DOHH2 (cell line): ENCODE measurements around the gene JAK1.

Experiments
- EZH2phosphoT487 ChIP-seq: fragments of 200-600 bp; sonication (generic); IDR thresholded peaks from 2 replicates; pipeline ENCODE4 v1.6.1; 2017; ENCODE audit warnings: borderline replicate concordance, mild to moderate bottlenecking, antibody characterized with exemption, low read length, moderate library complexity, mixed read lengths
- TF ChIP-seq, protein P1 (sequence below): fragments of 200-600 bp; sonication (generic); IDR thresholded peaks from one replicate; pipeline ENCODE4 v1.5.1; 2014; ENCODE audit warnings: antibody characterized with exemption, mild to moderate bottlenecking, low read depth, low read length; ENCODE audit not compliant: poor library complexity, severe bottlenecking

DNA sequence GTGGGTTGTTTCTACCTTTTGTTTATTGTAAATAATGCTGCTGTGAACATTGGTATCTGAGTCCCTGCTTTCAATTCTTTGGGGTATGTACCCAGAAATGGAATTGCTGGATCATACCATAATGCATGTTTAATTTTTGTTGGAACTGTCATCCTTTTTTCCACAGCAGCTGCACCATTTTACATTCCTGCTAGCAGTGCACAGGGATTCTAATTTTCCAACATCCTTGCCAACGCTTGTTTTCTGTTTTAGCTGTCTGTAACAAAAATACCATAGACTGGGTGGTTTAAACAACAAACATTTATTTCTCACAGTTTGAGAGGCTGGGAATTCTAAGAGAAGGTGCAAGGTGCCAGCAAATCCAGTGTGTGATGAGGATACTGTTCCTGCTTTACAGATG lies 156.3 kb downstream of the JAK1 start:
- TF ChIP-seq, protein P1, sequence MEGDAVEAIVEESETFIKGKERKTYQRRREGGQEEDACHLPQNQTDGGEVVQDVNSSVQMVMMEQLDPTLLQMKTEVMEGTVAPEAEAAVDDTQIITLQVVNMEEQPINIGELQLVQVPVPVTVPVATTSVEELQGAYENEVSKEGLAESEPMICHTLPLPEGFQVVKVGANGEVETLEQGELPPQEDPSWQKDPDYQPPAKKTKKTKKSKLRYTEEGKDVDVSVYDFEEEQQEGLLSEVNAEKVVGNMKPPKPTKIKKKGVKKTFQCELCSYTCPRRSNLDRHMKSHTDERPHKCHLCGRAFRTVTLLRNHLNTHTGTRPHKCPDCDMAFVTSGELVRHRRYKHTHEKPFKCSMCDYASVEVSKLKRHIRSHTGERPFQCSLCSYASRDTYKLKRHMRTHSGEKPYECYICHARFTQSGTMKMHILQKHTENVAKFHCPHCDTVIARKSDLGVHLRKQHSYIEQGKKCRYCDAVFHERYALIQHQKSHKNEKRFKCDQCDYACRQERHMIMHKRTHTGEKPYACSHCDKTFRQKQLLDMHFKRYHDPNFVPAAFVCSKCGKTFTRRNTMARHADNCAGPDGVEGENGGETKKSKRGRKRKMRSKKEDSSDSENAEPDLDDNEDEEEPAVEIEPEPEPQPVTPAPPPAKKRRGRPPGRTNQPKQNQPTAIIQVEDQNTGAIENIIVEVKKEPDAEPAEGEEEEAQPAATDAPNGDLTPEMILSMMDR = no peak
- TF ChIP-seq EZH2phosphoT487 = no peak
